ENCODE data around the gene CDH4. TPM values are rescaled to one million over a fixed set of nuclear protein-coding genes. Genes with fewer than 3 reads are reported as not detected.

Gene CDH4
- total and polyA plus RNA-seq, 3 experiments from 2014 or later, result 0.22 TPM; not detected in 2

- no peak overlapping the region for H3K27ac Mint-ChIP-seq
- no peaks in the 10 kb centered on the region for H3K27me3 Mint-ChIP-seq
- no peaks in the 10 kb centered on the region for H3K9me3 ChIP-seq (ENCODE audit: low read length)
- no peaks in the 10 kb centered on the region for H3K4me1 Mint-ChIP-seq
- CTCF ChIA-PET, result no interaction called here
- no peaks in the 10 kb centered on the region for H3K36me3 Mint-ChIP-seq
- peaks cover 0 to 13% (median 0%) of the 10 kb centered on the region in 5 donors for H3K9me3 Mint-ChIP-seq
- DNase-seq, result no peak
- H3K36me3 ChIP-seq (ENCODE audit: insufficient read depth, low read length), result no peaks in the 10 kb centered on the region
- no peaks in the 10 kb centered on the region for H3K4me1 ChIP-seq (ENCODE audit: insufficient read depth, low read length)
- no peak overlapping the region for H3K4me3 ChIP-seq (ENCODE audit: low read length)
- POLR2A ChIA-PET, result no interaction called here
- no peak overlapping the region for H3K4me3 Mint-ChIP-seq
- H3K27me3 ChIP-seq (ENCODE audit: insufficient read depth, low read length, poor library complexity, severe bottlenecking), result no peaks in the 10 kb centered on the region
- no peak overlapping the region for H3K27ac ChIP-seq (ENCODE audit: low read depth, low read length)
These were observed 81.5 kb downstream of the CDH4 start for GRCh38 chr20:61333484-61334108.

GRCh38 chr20:61340157-61340556 is 88.1 kb downstream of the CDH4 start:
- no peaks in the 10 kb centered on the region for H3K27me3 ChIP-seq (ENCODE audit: insufficient read depth, low read length, poor library complexity, severe bottlenecking)
- DNase-seq, result no peak

GRCh38 chr20:61341605-61342004 is 89.5 kb downstream of the CDH4 start:
- no peaks in the 10 kb centered on the region for H3K4me1 ChIP-seq (ENCODE audit: insufficient read depth, low read length)
- Mint-ChIP-seq H3K27me3 (peaks cover 0 to 3% of the 10 kb centered on the region in 2 donors), H3K4me3 (no peak overlapping the region), H3K9me3 (peaks cover 0 to 5% (median 0%) of the 10 kb centered on the region in 5 donors), H3K27ac (no peak overlapping the region), H3K36me3 (no peaks in the 10 kb centered on the region), H3K4me1 (no peaks in the 10 kb centered on the region)
- H3K27me3 ChIP-seq (ENCODE audit: insufficient read depth, low read length, poor library complexity, severe bottlenecking), result no peaks in the 10 kb centered on the region
- no peaks in the 10 kb centered on the region for H3K36me3 ChIP-seq (ENCODE audit: insufficient read depth, low read length)
- H3K9me3 ChIP-seq (ENCODE audit: low read length), result no peaks in the 10 kb centered on the region
- ChIA-PET POLR2A (no interaction called here), CTCF (no interaction called here)
- no peak overlapping the region for H3K4me3 ChIP-seq (ENCODE audit: low read length)
- DNase-seq, result no peak
- no peak overlapping the region for H3K27ac ChIP-seq (ENCODE audit: low read depth, low read length)

More at GRCh38 chr20:61340157-61340556, 88.1 kb downstream of the CDH4 start:
- Histone ChIP-seq H3K9me3 (ENCODE audit: low read length) (no peaks in the 10 kb centered on the region), H3K4me3 (ENCODE audit: low read length) (no peak overlapping the region), H3K27ac (ENCODE audit: low read depth, low read length) (no peak overlapping the region), H3K36me3 (ENCODE audit: insufficient read depth, low read length) (no peaks in the 10 kb centered on the region), H3K4me1 (ENCODE audit: insufficient read depth, low read length) (no peaks in the 10 kb centered on the region)
- Mint-ChIP-seq H3K4me1 (no peaks in the 10 kb centered on the region), H3K36me3 (no peaks in the 10 kb centered on the region), H3K27ac (no peak overlapping the region), H3K27me3 (peaks cover 0 to 3% of the 10 kb centered on the region in 2 donors), H3K9me3 (peaks cover 0 to 2% (median 0%) of the 10 kb centered on the region in 5 donors), H3K4me3 (no peak overlapping the region)
- POLR2A ChIA-PET, result no interaction called here
- CTCF ChIA-PET, result no interaction called here

GRCh38 chr20:61343934-61344333 is 91.9 kb downstream of the CDH4 start:
- no peaks in the 10 kb centered on the region for H3K27me3 ChIP-seq (ENCODE audit: insufficient read depth, low read length, poor library complexity, severe bottlenecking)
- no peaks in the 10 kb centered on the region for H3K36me3 Mint-ChIP-seq
- H3K9me3 ChIP-seq (ENCODE audit: low read length), result no peaks in the 10 kb centered on the region
- peaks cover 0 to 3% of the 10 kb centered on the region in 2 donors for H3K27me3 Mint-ChIP-seq
- no peak for DNase-seq
- peaks cover 0 to 3% (median 3%) of the 10 kb centered on the region in 5 donors for H3K9me3 Mint-ChIP-seq
- H3K4me3 ChIP-seq (ENCODE audit: low read length), result no peak overlapping the region
- no peak overlapping the region for H3K4me3 Mint-ChIP-seq
- no peaks in the 10 kb centered on the region for H3K4me1 Mint-ChIP-seq
- no peaks in the 10 kb centered on the region for H3K36me3 ChIP-seq (ENCODE audit: insufficient read depth, low read length)
- H3K4me1 ChIP-seq (ENCODE audit: insufficient read depth, low read length), result no peaks in the 10 kb centered on the region
- no peak overlapping the region for H3K27ac Mint-ChIP-seq
- H3K27ac ChIP-seq (ENCODE audit: low read depth, low read length), result no peak overlapping the region
- ChIA-PET POLR2A (no interaction called here), CTCF (no interaction called here)

GRCh38 chr20:61345656-61346055 is 93.6 kb downstream of the CDH4 start:
- POLR2A ChIA-PET, result no interaction called here
- H3K36me3 Mint-ChIP-seq, result no peaks in the 10 kb centered on the region
- H3K4me1 ChIP-seq (ENCODE audit: insufficient read depth, low read length), result no peaks in the 10 kb centered on the region

GRCh38 chr20:61346996-61347395 is 94.9 kb downstream of the CDH4 start:
- no peak overlapping the region for H3K27ac Mint-ChIP-seq
- H3K36me3 Mint-ChIP-seq, result no peaks in the 10 kb centered on the region
- Histone ChIP-seq H3K27me3 (ENCODE audit: insufficient read depth, low read length, poor library complexity, severe bottlenecking) (no peaks in the 10 kb centered on the region), H3K4me1 (ENCODE audit: insufficient read depth, low read length) (no peaks in the 10 kb centered on the region), H3K27ac (ENCODE audit: low read depth, low read length) (no peak overlapping the region), H3K4me3 (ENCODE audit: low read length) (no peak overlapping the region), H3K9me3 (ENCODE audit: low read length) (no peaks in the 10 kb centered on the region), H3K36me3 (ENCODE audit: insufficient read depth, low read length) (no peaks in the 10 kb centered on the region)
- POLR2A ChIA-PET, result no interaction called here
- no peak overlapping the region for H3K4me3 Mint-ChIP-seq
- H3K4me1 Mint-ChIP-seq, result no peaks in the 10 kb centered on the region
- H3K27me3 Mint-ChIP-seq, result peaks cover 0 to 3% of the 10 kb centered on the region in 2 donors
- no peak for DNase-seq
- H3K9me3 Mint-ChIP-seq, result peaks cover 0 to 3% (median 3%) of the 10 kb centered on the region in 5 donors
- CTCF ChIA-PET, result no interaction called here

More at GRCh38 chr20:61345656-61346055, 93.6 kb downstream of the CDH4 start:
- no peak overlapping the region for H3K4me3 ChIP-seq (ENCODE audit: low read length)
- no peaks in the 10 kb centered on the region for H3K27me3 ChIP-seq (ENCODE audit: insufficient read depth, low read length, poor library complexity, severe bottlenecking)
- no peak overlapping the region for H3K27ac Mint-ChIP-seq
- no peaks in the 10 kb centered on the region for H3K36me3 ChIP-seq (ENCODE audit: insufficient read depth, low read length)
- H3K9me3 ChIP-seq (ENCODE audit: low read length), result no peaks in the 10 kb centered on the region
- peaks cover 0 to 3% of the 10 kb centered on the region in 2 donors for H3K27me3 Mint-ChIP-seq
- H3K27ac ChIP-seq (ENCODE audit: low read depth, low read length), result no peak overlapping the region
- DNase-seq, result no peak
- H3K9me3 Mint-ChIP-seq, result peaks cover 0 to 3% (median 3%) of the 10 kb centered on the region in 5 donors
- H3K4me1 Mint-ChIP-seq, result no peaks in the 10 kb centered on the region
- no peak overlapping the region for H3K4me3 Mint-ChIP-seq
- CTCF ChIA-PET, result no interaction called here

GRCh38 chr20:61347443-61347842 is 95.4 kb downstream of the CDH4 start:
- no peaks in the 10 kb centered on the region for H3K4me1 ChIP-seq (ENCODE audit: insufficient read depth, low read length)
- Mint-ChIP-seq H3K4me1 (no peaks in the 10 kb centered on the region), H3K27ac (no peak overlapping the region), H3K36me3 (no peaks in the 10 kb centered on the region), H3K4me3 (no peak overlapping the region), H3K27me3 (peaks cover 0 to 3% of the 10 kb centered on the region in 2 donors), H3K9me3 (peaks cover 0 to 3% (median 3%) of the 10 kb centered on the region in 5 donors)
- ChIA-PET POLR2A (no interaction called here), CTCF (no interaction called here)
- no peak overlapping the region for H3K27ac ChIP-seq (ENCODE audit: low read depth, low read length)
- H3K27me3 ChIP-seq (ENCODE audit: insufficient read depth, low read length, poor library complexity, severe bottlenecking), result no peaks in the 10 kb centered on the region
- no peak for DNase-seq
- H3K4me3 ChIP-seq (ENCODE audit: low read length), result no peak overlapping the region
- no peaks in the 10 kb centered on the region for H3K9me3 ChIP-seq (ENCODE audit: low read length)
- no peaks in the 10 kb centered on the region for H3K36me3 ChIP-seq (ENCODE audit: insufficient read depth, low read length)

GRCh38 chr20:61349447-61350165 is 97.5 kb downstream of the CDH4 start:
- H3K9me3 ChIP-seq (ENCODE audit: low read length), result no peaks in the 10 kb centered on the region
- no peaks in the 10 kb centered on the region for H3K36me3 Mint-ChIP-seq
- no peak for DNase-seq
- no peaks in the 10 kb centered on the region for H3K36me3 ChIP-seq (ENCODE audit: insufficient read depth, low read length)
- ChIA-PET CTCF (no interaction called here), POLR2A (no interaction called here)
- H3K9me3 Mint-ChIP-seq, result peaks cover 0 to 3% (median 3%) of the 10 kb centered on the region in 5 donors
- no peaks in the 10 kb centered on the region for H3K4me1 ChIP-seq (ENCODE audit: insufficient read depth, low read length)
- H3K27me3 Mint-ChIP-seq, result peaks cover 0 to 3% of the 10 kb centered on the region in 2 donors
- H3K4me1 Mint-ChIP-seq, result no peaks in the 10 kb centered on the region
- H3K27me3 ChIP-seq (ENCODE audit: insufficient read depth, low read length, poor library complexity, severe bottlenecking), result no peaks in the 10 kb centered on the region
- no peak overlapping the region for H3K27ac Mint-ChIP-seq
- H3K4me3 ChIP-seq (ENCODE audit: low read length), result no peak overlapping the region
- no peak overlapping the region for H3K27ac ChIP-seq (ENCODE audit: low read depth, low read length)
- H3K4me3 Mint-ChIP-seq, result no peak overlapping the region
